B cell (primary cell): ENCODE data around the gene SSH3. TPM values are rescaled to one million over a fixed set of nuclear protein-coding genes. Genes with fewer than 3 reads are reported as not detected.

Source experiments
- ATAC-seq: fragments of 200-7000 bp; cut with Tn5 transposase; one replicate; pipeline ENCODE4 v1.10.0; 2021; ENCODE audit warnings: low read depth, mild to moderate bottlenecking, moderate number of reproducible peaks, moderate library complexity
- CTCF ChIA-PET: fragments of 350-600 bp; sonication (Branson Sonifier 250); formaldehyde crosslinking; loops from one replicate; lab custom pipeline; 2021; ENCODE audit warnings: antibody characterized with exemption, inconsistent platforms; lab: Charles Lee
- POLR2A ChIA-PET: fragments of 350-600 bp; sonication (Branson Sonifier 250); formaldehyde crosslinking; loops from one replicate; lab custom pipeline; 2021; ENCODE audit warnings: antibody characterized with exemption; lab: Charles Lee
- DNase-seq: peaks from one replicate; pipeline ENCODE4 v3.0.0; 2013
- H2AFZ ChIP-seq: 2 replicates; pipeline ENCODE4 v1.6.1; 2012; ENCODE audit warnings: mild to moderate bottlenecking, low read depth, low read length; ENCODE audit not compliant: insufficient read depth, poor library complexity, severe bottlenecking
- H3K27ac ChIP-seq, 2 donors: 1 replicate in 1 of 2; 2 replicates in 1 of 2; pipeline ENCODE4 v1.5.1; 2012 to 2013; ENCODE audit warnings: low read length in 2 of 2, mild to moderate bottlenecking in 2 of 2, moderate library complexity in 1 of 2
- H3K27me3 ChIP-seq, 4 experiments: fragments of 200-600 bp in 1 of 4; sonication (generic) in 1 of 4; replicated peaks in 1 of 4; 1 replicate in 2 of 4; 2 replicates in 2 of 4; pipeline versions ENCODE4 v1.6.1 to v1.7.0; 2013 to 2016; ENCODE audit warnings: low read length in 3 of 4, mild to moderate bottlenecking in 2 of 4, mixed read lengths in 1 of 4, moderate library complexity in 1 of 4; ENCODE audit not compliant: insufficient read depth in 4 of 4, control insufficient read depth in 3 of 4; ENCODE audit errors: control extremely low read depth in 1 of 4
- H3K36me3 ChIP-seq, 2 experiments: replicated peaks in 1 of 2; 1 replicate in 1 of 2; 2 replicates in 1 of 2; pipeline versions ENCODE4 v1.6.1 to v1.7.1; 2013; ENCODE audit warnings: low read length in 1 of 2; ENCODE audit not compliant: insufficient read depth in 2 of 2, control insufficient read depth in 1 of 2; ENCODE audit errors: control extremely low read depth in 1 of 2, extremely low read depth in 1 of 2
- H3K4me1 ChIP-seq, 2 donors: fragments of 200-600 bp in 1 of 2; sonication (generic) in 1 of 2; 1 replicate in 1 of 2; 2 replicates in 1 of 2; pipeline versions ENCODE4 v1.5.1 to v1.6.1; 2013 to 2017; ENCODE audit warnings: low read length in 2 of 2; ENCODE audit not compliant: control insufficient read depth in 2 of 2, insufficient read depth in 2 of 2
- H3K4me2 ChIP-seq: replicated peaks from 2 replicates; pipeline ENCODE3; 2012; ENCODE audit warnings: mild to moderate bottlenecking, low read depth, low read length; ENCODE audit not compliant: poor library complexity, severe bottlenecking
- H3K4me3 ChIP-seq, 5 experiments: fragments of 200-600 bp in 1 of 5; sonication (generic) in 1 of 5; 1 replicate in 3 of 5; 2 replicates in 2 of 5; pipeline versions ENCODE4 v1.5.1 to v1.7.0; 2011 to 2016; ENCODE audit warnings: low read length in 4 of 5, mild to moderate bottlenecking in 4 of 5, low read depth in 2 of 5, control low read depth in 1 of 5, moderate library complexity in 1 of 5; ENCODE audit not compliant: insufficient read depth in 1 of 5; ENCODE audit errors: control extremely low read depth in 1 of 5, extremely low read depth in 1 of 5
- H3K79me2 ChIP-seq: fragments of 200-600 bp; sonication (generic); one replicate; pipeline ENCODE4 v1.6.0; 2016; ENCODE audit warnings: low read length; ENCODE audit not compliant: control insufficient read depth, insufficient read depth
- H3K9ac ChIP-seq: fragments of 200-600 bp; sonication (generic); 2 replicates; pipeline ENCODE4 v1.6.1; 2017; ENCODE audit warnings: mild to moderate bottlenecking, low read length, moderate library complexity
- H3K9me3 ChIP-seq, 3 donors: one replicate each; pipeline versions ENCODE4 v1.6.1 to v1.7.1; 2013; ENCODE audit warnings: low read length in 2 of 3; ENCODE audit not compliant: control insufficient read depth in 2 of 3, insufficient read depth in 1 of 3; ENCODE audit errors: control extremely low read depth in 1 of 3
- H4K20me1 ChIP-seq: 2 replicates; pipeline ENCODE4 v1.6.0; 2012; ENCODE audit warnings: mild to moderate bottlenecking, low read length; ENCODE audit not compliant: insufficient read depth, control insufficient read depth, poor library complexity, severe bottlenecking
- H3K27ac Mint-ChIP-seq: one replicate; pipeline ENCODE4 v1.8.0; 2021; ENCODE audit warnings: mixed read lengths
- H3K27me3 Mint-ChIP-seq: one replicate; pipeline ENCODE4 v1.8.0; 2021; ENCODE audit warnings: mixed read lengths
- H3K4me1 Mint-ChIP-seq: one replicate; pipeline ENCODE4 v1.8.0; 2021; ENCODE audit warnings: mixed read lengths
- H3K4me3 Mint-ChIP-seq: one replicate; pipeline ENCODE4 v1.8.0; 2021; ENCODE audit warnings: mixed read lengths
- H3K9me3 Mint-ChIP-seq: one replicate; pipeline ENCODE4 v1.8.0; 2022; ENCODE audit warnings: mixed read lengths; ENCODE audit not compliant: insufficient read depth
- CTCF ChIP-seq: fragments of 200-600 bp; IDR thresholded peaks from one replicate; pipeline ENCODE4 v1.8.0; 2022; ENCODE audit warnings: antibody characterized with exemption, mild to moderate bottlenecking
- EZH2 ChIP-seq: IDR thresholded peaks from 2 replicates; pipeline ENCODE4 v1.6.1; 2012; ENCODE audit warnings: borderline replicate concordance, low read depth, mild to moderate bottlenecking, moderate library complexity, low read length; ENCODE audit not compliant: insufficient read depth, poor library complexity, severe bottlenecking
- WGBS: methylation state at CpG from one replicate; pipeline ENCODE4 v1.1.5; 2013; ENCODE audit warnings: missing lambda C conversion rate; ENCODE audit not compliant: insufficient coverage; 5-methylcytosine and 5-hydroxymethylcytosine counted together
- intact Hi-C: fragments of 100-400 bp; cut with micrococcal nuclease; formaldehyde crosslinking; loops from one replicate; pipeline ENCODE4 v1.10.0; 2022
- polyA plus RNA-seq: library from polyadenylated mRNA; depleted of rRNA; stranded (reverse); fragments of >200 nt; gene quantifications from 2 replicates; pipeline ENCODE4 v1.2.3, GENCODE V29; 2012
- total RNA-seq, 2 donors: library from RNA; stranded (reverse); fragments of 120-200 nt in 1 of 2; gene quantifications; 1 replicate in 1 of 2; 2 replicates in 1 of 2; pipeline versions ENCODE4 v1.2.3 to v1.2.4, GENCODE V29; 2013 to 2022

Gene SSH3
- total and polyA plus RNA-seq, 2 donors (not counting 1 experiment from before 2014, with no cell fraction given) = 4.0 to 7.2 TPM

GRCh38 chr11:67309661-67310061 lies 6.3 kb downstream of the SSH3 start:
- no peak for TF ChIP-seq CTCF
- TF ChIP-seq EZH2 = no peak
- no peaks in the 10 kb centered on the region for H3K27me3 ChIP-seq
- no peak overlapping the region for H3K9ac ChIP-seq
- Mint-ChIP-seq H3K4me3 (no peak overlapping the region), H3K4me1 (peaks cover 14% of the 10 kb centered on the region), H3K27me3 (no peaks in the 10 kb centered on the region), H3K27ac (no peak overlapping the region), H3K9me3 (no peaks in the 10 kb centered on the region)
- 98% methylated on average over 14 of the region's 14 CpGs for WGBS
- CTCF ChIA-PET = interaction anchor here (1.0 kb wide), 1 partner anchor 38 kb away, joined by 3 read pairs; no protein-coding TSS in a partner anchor
- no peak for DNase-seq
- no peak overlapping the region for H3K27ac ChIP-seq
- H4K20me1 ChIP-seq = no peaks in the 10 kb centered on the region
- H3K4me1 ChIP-seq = peaks cover 12 to 14% of the 10 kb centered on the region in 2 donors
- H3K36me3 ChIP-seq = no peaks in the 10 kb centered on the region
- POLR2A ChIA-PET = interaction anchor here (1.0 kb wide), 1 partner anchor 8 kb away, joined by 3 read pairs; no protein-coding TSS in a partner anchor
- H3K9me3 ChIP-seq = no peaks in the 10 kb centered on the region
- H2AFZ ChIP-seq = no peak overlapping the region
- intact Hi-C loops = no loop called here
- H3K4me2 ChIP-seq = no peak overlapping the region
- H3K4me3 ChIP-seq = no peak overlapping the region
- no peak for ATAC-seq
- H3K79me2 ChIP-seq = no peaks in the 10 kb centered on the region

- H3K4me1 ChIP-seq = peaks cover 12 to 14% of the 10 kb centered on the region in 2 donors
- WGBS = 93% methylated on average over 15 of the region's 19 CpGs
- Mint-ChIP-seq H3K27me3 (no peaks in the 10 kb centered on the region), H3K9me3 (no peaks in the 10 kb centered on the region), H3K27ac (no peak overlapping the region), H3K4me3 (no peak overlapping the region), H3K4me1 (peaks cover 14% of the 10 kb centered on the region)
- H3K27ac ChIP-seq = no peak overlapping the region
- H3K4me2 ChIP-seq = no peak overlapping the region
- ATAC-seq (no peak), DNase-seq (no peak)
- no peak overlapping the region for H3K4me3 ChIP-seq
- no peaks in the 10 kb centered on the region for H4K20me1 ChIP-seq
- intact Hi-C loops = no loop called here
- no peak overlapping the region for H2AFZ ChIP-seq
- TF ChIP-seq CTCF = no peak
- no peak for TF ChIP-seq EZH2
- no peaks in the 10 kb centered on the region for H3K27me3 ChIP-seq
- H3K79me2 ChIP-seq = no peaks in the 10 kb centered on the region
- no peaks in the 10 kb centered on the region for H3K9me3 ChIP-seq
- no peak overlapping the region for H3K9ac ChIP-seq
- H3K36me3 ChIP-seq = no peaks in the 10 kb centered on the region
- CTCF ChIA-PET = interaction anchor here (0.6 to 1.0 kb wide), 2 partner anchors 41 to 49 kb away, joined by 3 read pairs; no protein-coding TSS in a partner anchor
- POLR2A ChIA-PET = no interaction called here
Measured at GRCh38 chr11:67310246-67311050, 7.1 kb downstream of the SSH3 start.
